ENCODE results near the gene SIVA1.

Gene SIVA1

DNA sequence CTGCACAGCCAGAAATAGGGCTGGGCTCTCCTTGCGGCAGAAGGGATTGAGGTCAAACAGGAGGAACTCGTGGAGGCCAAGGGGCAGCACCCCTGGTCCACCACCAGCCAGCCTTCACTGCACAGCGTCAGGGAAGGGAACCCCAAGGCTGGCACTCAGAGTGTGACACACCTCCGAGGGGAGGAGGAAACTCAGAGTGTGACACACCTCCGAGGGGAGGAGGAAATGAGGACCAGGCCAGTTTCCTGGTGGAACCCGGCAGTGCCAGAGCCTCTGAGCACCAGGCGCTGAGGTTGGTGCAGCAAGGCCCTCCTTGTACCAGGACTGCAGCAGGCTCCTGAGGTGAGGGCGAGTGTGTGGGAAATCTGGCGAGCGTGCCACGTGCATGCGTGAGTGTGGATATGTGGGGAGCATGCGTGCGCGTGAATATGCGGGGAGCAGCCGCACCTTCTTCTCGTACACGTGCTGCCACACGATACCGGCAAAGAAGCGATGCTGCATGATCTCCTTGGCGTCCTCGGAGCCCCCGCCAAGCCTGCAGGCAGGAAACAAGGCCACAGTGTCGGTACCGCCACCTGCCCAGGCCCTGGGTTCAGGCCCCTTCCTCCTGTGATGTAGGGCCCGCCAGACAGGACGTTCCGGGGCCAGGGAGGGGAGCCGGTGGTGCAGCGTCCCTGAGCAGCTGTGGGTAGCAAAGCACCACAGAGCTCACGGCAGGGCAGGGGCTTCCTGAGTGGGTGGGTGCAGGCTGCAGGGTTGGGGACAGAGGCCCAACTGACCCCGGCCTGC is 19.2 kb downstream of the SIVA1 start:
- no peak for DNase-seq

DNA sequence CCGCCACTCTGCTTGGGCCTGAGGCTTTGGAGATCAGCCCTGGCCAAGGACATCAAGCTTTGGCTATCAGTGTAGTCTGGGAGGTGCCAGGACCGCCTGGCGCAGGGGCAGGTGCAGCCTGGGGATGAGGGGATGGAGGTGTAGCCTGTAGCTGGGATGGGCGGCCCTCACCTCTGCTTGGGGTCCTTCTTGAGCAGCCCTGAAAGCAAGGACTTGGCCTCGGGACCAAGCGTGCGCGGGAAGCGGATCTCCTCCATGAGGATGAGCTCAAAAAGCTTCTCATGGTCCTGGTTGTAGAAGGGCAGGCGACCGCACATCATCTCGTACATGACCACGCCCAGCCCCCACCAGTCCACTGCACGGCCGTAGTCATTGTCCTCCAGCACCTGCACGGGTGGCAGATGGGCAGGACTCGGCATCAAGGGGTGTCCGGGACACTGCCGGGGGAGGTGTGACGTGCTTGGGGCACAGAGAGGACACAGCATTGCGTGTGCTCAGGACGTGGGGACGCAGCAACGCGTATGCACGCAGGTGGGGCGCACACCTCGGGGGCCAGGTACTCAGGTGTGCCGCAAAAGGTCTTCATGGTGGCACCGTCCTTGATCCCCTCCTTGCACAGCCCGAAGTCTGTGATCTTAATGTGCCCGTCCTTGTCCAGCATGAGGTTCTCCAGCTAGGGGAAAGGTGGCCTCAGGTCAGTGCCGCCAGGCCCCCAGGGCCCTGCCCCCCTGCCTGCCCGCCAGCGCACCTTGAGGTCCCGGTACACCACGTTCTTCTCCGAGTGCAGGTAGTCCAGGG is 20.0 kb downstream of the SIVA1 start:
- no peak for DNase-seq

DNA sequence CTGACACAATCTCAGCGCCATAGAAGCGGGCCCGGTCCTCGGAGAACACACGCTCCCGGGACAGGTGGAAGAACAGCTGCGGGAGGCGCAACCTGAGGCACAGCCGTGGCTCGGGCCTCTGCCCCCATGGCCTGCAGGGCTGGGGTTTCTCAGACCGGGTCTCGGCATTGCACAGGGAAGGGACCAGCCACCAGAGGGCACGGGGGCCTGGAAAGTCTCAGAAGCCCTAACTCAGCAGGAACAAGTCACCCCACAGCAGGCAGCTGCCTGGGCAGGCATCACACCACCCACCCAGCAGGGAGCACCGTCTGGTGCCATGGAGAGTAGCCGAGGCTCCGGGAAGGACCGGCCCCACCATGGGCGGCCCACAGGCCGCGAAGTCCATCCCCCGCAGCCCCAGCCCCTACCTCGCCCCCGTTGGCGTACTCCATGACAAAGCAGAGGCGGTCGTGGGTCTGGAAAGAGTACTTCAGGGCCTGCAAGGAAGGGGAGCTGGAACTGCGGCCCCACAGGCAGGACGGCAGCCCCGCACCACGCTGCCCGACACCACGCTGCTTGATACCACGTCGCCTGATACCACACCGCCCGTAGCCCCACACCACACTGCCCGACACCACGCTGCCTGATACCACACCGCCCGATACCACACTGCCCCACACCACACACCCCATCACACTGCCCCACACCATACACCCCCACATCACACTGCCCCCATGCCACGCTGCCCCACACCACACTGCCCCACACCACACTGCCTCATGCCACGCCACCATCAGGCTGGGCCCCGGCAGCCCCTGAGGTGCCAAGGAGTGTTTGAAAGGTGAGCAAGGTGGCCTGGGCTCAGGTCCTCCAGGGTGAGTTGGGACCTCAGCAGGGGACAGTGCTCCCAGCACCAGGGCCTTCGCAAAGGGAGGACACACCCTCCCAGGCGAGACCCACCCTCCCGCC is 20.8 kb downstream of the SIVA1 start:
- no peak for DNase-seq

DNA sequence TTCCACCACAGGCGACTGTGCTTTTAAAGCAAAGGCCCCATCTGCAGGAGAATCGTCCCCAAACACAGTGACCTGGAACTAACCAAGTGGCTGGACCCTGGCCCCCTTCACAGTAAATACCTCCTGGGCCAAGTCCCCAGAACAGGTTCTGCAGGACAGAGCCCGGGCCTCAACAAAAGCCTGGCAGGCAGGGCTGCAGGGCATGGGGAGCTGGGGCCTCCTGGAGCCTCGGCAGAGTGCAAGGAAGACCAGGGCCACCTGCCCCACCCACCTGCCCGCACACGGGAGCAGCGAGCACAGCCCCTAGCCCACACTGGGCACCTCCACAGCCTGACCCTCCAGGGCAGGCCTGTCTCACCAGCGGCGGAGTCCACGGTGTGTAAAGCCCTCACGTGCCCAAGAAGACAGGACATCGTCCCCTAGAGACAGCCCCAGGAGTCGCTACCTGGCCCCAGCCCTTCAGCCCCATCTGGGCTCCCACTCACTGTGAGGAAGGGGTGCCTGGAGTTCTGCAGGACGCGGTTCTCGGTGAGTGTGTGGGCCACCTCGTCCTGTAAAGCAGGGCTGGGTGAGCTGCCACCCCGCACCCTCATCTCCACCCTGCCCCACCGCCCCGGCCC is 21.6 kb downstream of the SIVA1 start:
- no peak for DNase-seq

DNA sequence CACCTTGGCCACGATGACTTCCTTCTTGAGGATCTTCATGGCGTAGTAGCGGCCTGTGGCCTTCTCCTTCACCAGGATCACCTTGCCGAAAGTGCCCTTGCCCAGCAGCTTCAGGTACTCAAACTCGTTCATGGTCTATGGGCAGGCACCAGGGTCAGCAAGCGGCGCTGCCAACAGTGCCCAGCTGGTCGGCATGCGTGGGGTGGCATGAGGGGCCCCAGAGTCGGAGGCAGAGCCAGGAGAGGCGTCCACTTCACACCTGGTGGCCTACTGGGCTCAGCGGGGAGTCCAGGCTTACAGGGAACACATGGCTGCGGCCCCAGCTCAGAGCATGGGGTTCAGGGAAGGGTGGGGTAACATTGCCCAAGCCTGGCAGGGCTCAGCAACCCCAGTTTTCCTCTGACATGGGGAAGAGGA is 22.1 kb downstream of the SIVA1 start:
- no peak for DNase-seq

DNA sequence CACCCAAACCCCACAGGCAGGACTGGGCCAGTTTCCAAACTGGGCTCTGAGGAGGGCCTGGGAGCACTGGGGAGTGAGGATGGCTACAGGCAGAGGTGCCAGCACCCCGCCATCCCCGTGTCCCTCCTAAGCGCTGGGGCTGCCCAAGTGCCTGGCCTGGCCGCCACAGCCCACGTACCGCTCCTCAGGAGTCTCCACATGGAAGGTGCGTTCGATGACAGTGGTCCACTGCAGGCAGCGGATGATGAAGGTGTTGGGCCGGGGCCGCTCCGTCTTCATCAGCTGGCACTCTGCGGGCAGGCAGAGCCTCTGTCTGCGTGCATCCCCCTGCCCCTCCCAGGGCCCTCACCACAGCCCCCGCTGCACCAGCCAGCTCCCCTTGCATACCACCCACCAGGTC is 23.5 kb downstream of the SIVA1 start:
- no peak for DNase-seq

DNA sequence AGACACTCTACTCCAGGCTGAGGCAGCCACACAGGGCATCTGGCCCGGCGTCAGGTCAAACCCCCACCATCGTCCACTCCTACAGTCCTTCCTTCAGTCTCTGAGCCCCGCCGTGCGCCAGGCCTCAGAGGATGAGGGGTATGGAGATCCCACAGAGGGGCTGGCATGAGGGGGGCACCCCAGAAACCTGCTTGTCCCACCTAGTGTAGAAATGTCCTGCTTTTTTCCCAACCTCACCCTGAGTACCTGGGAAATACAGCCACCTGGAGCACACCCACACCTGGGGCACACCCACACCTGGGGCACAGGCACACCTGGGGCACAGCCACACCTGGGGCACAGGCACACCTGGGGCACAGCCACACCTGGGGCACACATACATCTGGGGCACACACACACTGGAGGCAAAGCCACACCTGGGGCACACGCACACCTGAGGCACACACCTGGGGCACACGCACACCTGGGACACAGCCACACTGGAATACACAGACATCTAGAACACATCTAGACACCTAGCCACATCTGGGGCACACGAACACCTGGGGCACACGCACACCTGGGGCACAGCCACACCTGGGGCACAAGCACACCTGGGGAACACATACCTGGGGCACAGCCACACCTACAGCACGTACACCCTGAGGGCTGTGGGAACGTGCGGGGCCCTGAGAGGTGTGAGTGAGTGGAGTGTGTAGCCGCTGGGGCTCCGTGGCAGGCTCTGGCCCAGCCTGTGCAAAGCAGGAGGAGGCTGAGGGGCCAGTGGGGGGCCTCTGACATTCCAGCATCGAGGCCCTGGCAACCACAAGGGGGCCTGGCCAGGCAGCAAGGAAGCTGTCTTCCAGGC is 24.2 kb downstream of the SIVA1 start:
- no peak for DNase-seq

DNA sequence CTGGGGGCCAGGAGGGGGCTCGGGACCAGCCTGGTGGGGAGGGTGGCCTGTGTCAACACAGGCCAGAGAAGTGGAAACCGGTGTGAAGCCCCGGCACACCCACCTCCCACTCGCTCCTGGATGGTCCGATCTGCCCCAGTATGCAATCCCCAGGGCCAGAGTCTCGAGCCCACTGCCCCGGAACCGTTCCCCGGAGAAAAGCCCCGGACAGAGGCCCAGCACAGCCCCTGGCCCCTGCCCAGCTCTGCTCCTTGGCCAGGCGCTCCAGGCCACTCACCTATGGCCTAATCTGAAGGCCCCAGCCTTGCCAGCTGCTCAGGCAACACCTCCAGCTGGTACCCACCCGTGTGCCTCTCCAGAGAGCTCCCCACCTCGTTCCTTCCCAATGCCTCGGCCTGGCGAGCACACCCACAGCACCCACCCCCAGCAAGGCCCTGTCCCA is 24.9 kb downstream of the SIVA1 start:
- no peak for DNase-seq

DNA sequence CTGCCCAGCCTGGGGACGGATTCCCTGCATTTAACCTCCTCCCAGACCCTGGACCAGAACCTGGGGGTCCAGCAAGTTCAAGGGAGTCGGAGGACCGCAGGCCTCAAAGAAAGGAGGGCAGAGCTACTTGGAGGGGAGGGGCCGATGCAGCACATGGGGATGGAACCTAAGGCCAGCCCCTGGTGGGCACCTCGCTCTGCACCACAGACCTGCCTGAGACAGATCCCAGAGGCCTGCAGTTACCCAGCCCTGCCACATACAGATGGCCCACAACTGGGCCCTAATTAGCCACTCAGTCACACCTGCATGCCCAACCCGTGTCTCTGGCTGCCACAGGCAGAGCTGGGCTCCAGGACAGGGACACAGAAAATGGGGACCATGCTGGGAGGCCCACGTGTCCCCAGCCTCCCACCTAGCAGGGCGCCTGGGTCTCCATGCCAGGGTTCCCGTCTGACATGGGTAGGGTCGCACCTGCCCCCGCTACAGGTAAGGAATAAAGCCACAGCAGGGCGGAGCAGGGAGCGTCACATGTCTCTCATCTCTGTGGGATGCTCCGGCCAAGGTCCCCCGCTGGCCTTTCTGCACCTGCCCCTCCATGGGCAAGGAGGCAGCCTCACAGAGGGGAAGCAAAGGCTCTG is 25.9 kb downstream of the SIVA1 start:
- DNase-seq = no peak

DNA sequence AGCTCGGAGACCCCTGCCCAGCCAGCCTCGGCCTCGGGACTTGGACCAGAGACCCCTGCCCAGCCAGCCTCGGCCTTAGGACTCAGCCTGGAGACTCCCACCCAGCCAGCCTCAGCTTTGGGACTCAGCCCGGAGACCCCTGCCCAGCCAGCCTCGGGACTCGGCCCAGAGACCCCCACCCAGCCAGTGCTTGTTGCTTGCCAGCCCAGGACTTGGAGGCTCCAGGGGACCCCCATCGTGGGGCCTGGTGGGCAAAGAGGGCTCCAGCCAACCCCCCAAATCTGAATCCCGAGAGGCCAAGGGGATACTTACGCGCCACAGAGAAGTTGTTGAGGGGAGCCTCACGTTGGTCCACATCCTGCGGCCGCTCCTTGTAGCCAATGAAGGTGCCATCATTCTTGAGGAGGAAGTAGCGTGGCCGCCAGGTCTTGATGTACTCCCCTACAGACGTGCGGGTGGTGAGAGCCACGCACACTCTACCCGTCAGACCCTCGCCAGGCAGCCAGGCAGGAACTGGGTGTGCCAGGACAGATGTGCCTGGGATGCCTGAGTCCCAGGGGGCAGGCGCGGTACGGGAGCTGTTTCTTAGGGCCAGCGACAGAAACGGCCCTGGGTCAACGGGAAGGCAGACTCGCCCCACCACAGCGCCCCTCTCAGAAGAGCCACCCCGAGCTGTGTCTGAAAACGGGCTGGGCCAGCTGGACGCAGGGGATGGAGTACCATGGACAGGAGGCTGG is 27.0 kb downstream of the SIVA1 start:
- no peak for DNase-seq

DNA sequence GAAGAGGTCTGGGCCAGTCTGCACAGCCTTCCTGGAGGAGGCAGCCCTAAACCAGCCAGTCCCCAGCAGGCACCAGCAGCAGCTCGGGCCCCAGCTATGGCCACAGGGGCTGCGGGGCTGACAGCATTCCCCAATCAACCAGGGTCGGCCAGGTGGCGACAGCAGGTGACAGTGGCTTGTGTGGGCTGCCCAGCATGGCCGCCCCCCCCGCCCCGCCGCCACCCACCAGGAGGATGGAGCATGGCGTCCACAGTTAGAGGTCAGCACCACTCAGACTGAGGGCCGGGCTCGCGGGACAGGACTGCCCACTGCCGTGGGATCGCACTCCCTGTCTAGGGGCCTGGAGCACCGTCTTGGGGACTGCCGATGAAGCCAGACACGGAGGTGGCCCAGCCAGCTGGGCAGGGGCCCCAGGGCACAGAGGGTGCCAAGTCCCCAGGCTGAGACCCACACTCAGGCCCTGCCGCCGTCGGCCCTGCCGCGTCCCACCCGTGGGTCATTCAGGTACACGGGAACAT is 27.6 kb downstream of the SIVA1 start:
- no peak for DNase-seq

DNA sequence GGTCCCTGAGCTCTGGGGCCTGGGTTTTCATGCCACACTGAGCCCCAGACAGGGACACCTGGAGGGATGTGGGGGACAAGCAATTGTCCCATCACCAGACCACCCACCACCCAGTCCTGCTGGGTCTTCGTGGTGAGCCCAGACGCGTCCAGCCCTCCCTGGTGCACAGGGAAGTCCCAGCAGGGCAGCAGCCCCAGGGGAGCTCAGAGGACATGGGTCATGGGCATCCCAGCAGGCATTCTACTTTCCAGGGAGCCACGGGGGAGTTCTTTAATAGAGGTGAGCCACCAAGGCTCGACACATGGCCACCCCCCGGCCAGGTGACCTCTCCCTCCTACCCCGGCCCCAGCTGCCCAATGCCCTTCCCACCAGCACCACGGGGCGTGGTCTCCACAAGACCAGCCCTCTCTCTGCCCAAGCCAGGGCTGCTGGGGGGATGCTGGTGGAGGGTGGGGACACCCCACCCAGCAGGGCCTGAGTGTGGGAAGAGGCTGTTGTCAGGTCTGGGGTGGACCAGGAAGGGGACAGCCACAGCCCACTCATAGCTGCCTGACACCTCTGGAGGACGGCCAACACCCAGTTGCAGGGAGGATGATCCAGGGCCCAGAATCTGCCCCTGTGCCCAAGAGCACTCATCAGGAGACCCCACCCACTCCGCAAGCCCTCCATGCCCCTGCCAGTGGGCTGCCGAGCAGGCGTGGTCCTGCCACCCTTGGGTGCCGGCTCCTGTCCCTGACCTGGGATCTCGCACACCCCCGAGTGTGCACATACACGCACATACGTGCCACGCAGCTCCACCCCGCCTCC is 28.5 kb downstream of the SIVA1 start:
- no peak for DNase-seq

DNA sequence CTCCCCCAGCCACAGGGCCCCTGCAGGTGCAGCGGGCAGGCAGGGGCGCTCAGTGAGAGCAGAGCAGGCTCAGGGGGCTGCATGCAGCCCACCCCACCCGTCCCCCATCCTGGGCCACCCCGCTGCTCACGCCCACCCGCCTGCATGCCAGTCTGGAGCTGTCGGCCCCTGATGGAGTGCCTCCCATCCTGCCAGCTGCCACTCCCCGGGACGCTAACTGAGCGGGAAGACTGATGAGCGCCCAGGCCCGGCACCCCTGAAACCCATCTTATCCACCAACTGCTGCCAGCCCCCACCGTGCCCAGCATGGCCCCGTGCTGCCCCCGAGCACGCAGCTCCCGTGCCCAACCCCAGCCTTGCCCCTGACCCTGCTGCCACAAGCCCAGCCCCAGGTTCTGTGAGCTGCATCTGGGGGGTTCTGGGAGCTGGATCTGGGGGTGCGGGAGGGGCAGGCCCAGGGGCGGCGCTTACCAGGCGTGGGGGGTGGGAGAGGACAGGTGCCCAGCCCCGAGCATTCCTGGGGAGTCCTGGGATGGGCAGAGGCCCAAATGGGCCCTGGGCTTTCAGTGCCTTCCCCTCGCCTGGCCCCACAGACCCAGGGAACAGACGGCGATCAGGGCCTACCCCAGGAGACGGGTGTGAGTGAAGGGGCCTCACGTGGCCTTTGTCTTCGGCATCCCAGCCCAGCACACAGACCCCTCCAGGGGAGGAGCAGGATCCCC is 29.3 kb downstream of the SIVA1 start:
- no peak for DNase-seq

DNA sequence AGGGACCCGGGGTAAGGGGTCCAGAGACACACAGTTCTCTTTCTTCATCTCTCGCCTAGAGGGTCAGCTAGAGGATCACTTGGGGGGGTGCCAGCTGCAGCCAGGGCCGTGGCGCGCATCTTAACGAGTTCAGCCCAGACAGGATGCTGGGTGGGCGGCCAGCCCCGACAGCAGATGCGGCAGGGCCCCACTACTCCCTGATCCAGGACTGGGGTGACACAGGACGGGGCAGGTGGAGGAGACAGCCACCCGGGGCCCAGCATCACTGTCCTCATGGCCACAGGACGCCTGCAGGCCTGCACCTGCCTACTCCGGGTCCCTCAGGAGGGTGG is 29.8 kb downstream of the SIVA1 start:
- no peak for DNase-seq

DNA sequence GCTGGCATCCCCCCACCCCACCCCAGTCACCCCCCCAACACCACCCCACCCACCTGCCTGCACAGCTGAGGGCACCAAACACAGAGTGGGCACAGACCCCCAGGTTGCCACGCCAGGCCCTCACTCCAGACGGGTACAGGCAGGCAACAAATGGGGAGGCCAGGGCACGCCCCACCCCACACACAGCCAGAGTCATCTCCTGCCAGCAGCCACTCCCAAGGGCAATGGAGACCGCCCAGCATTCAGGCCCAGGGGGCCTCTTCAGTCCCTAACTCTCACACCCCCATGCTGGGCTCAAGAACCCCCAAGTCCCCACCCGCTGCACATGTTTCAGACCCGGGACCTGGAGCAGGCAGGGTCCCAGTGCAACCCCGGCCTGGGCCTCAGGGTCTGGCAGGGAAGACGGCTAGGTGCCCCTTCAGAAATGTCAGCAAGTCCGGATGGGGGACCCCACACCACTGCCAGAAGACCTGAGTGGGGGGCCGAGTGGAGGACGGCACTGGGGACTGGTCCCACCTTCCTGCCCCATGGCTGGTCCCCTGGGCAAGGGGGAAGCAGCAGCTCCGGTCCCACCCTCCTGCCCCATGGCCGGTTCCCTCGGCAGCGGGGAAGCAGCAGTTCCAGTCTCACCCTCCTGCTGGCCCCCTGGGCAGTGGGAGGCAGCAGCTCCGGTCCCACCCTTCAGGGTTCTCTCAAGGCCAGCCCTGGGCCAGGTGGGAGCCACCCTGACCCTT is 30.7 kb downstream of the SIVA1 start:
- no peak for DNase-seq

DNA sequence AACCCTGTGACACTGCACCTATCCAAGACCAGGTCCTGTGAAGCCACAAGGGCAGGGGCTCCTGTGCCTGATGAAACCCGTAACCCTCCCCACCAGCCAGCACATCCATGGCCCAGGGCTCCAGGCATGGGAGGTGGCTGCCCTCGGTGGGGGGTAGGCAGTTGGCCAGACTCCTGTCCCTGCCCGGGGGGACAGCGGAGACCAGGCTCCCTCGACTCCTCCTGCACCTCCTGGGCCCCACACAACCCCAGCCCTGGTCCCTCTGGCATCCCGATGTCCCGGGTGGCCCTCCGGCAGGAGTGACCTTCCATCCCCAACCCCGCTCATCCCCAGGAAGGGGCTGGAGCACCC is 31.2 kb downstream of the SIVA1 start:
- DNase-seq = no peak

DNA sequence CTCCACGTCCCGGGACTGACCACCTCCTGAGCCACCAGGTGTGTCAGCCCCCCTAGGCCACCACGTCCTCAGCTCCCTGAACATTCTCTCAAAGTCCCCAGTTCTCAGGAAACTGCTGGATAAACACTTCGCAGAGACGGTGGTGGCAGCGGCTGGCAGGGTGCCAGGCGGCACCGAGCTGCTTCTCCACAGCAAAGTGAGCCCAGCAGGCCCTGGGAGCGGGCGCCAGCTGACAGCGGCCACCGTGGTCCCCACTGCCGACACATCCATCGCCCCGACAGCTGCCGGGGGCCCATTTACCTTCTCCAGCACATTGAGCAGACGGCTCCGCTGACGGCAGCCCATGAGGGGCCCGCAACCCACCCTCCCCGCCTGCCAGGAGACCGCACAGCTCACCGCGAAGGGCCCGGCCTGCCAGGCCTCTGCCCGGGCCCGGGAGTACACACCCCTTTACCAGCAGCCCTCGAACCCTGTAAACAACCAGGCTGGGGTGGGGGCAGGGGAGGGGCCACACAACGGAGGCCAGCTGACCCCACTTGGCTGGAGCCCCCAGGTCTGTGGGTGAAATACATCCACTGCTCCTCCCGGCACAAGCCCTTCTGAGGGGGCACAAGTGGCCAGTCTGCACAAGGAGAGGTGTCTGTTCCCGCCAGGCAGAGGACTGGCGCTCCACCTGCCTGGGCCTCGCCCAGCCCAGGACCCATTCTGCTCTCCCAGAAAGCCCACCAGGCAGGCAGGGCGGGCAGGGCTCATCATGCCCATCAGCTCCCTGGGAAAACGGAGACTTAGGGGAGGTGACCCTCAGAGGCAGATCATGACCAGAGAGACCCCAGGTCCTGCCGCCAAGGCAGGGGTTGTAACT is 32.1 kb downstream of the SIVA1 start:
- no peak for DNase-seq

All from EL (cell line).